Measurements from ENCODE around the gene MMAB.

MMAB gene

DNA sequence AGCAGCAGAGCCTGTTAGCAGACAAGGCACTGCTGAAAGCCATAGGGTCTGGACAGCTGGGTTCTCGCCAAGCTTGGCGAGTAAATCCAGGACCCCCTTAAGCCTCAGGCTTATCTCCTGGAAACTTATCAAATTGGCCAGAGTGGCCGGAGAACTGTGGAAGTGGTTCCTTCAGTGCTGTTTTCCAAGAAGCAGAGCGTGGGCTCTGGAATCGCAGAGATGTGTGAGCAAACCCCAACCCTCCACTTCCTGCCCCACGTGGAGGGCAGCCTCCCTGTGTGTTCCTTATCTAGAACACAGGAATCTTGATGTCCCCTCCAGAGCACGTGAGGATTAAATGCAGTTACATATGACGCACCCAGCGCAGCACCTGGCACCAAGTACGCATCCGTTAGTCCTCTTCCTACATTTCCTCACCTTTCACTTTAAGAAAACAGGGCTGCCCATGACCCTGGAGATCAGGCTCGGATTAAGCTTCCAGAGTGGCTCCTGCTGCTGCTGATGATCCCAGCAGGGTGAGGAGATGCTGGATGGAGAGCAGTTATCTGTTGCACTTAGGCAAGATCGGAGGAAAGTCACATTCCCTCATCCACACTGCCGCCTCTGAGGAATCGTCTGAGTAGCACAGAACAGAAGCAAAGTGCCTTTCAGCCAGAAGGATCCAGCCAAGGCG is 35.0 kb downstream of the MMAB start:
- no peak for DNase-seq (ENCODE audit: low read depth in 3 of 3)

DNA sequence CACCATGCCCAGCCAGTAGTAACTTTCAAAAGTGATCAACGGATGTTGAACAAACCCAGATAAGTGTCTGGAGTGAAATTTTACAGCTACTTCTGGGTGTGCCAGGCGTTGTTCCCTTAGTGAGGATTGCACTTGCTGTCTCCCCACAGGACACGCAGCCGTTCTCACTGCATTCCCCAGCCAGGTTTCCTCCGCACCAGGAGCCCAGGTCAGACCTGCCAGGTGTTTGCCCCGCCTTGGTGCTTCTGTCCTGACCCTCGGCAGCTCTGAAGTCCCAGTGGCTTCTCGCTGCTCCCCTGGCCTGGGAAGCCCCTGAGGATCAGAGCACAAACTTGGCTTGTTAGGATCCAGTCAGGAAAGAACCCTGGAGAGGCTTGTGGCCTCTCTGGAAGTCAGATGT is 36.2 kb downstream of the MMAB start:
- no peak for DNase-seq (ENCODE audit: low read depth in 3 of 3)

DNA sequence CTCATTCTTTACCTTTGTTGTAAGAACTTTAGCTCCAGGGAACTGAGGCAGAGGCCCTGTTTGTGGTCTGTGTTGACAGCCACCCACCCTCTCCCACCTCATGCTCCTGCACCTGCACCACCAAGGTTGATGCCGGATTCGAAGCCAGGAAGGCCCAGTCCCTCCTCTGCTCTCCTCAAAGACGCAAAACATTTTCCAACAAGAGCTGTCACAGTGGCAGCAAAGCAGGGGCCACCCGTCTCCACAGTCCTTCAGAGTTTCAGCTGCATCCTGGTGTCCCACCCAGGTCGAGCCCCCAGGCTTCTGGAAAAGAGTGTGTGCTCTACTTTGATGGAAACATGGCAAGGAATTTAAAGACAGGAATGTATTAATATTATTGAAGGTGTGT is 37.4 kb downstream of the MMAB start:
- DNase-seq (ENCODE audit: low read depth in 3 of 3), result no peak

DNA sequence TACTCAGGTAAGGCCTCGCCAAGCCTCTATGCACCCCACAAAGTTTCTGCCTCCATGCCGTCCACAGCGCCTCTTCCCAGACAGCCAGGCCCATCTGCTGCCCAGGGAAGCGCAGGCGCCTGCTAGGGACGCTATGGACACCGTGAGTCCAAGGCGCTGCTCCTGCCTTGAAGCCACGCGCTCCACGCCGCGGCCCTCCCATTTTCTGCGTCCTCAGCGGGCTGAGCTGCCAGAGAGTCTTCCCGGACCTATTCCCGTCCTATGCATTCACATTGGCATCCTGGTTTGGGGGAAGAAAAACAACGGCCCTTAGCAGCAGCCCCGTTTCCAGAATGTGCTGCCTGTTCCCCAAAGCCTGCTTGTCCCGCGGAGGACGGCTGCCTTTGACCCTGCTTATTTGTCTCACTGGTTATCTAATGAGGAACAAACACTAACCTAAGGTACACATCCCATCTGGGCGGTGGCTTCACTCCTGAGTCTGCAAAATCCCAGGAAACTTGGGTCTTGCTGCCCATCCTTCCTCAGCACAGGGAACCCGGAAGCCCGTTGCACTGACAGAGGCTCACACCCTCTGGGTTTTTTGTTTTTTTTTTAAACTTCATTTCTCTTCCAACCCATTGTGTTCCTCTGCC is 38.0 kb downstream of the MMAB start:
- DNase-seq (ENCODE audit: low read depth in 3 of 3), result no peak

DNA sequence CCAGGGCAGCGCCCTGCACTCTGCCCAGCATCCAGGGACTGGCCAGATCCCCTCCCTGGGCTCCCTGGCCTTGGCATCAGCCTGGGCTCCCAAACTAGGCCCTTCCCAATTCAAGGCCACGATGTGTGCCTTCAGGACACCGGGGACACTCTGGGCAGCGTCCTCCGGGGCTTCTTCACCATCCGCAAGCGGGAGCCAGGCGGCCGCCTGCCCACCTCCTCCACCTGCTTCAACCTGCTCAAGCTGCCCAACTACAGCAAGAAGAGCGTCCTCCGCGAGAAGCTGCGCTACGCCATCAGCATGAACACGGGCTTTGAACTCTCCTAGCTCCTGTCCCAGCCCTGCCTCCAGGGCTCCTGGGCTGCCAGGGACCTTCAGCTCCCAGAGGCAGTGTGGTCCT is 38.8 kb downstream of the MMAB start:
- DNase-seq (ENCODE audit: low read depth in 3 of 3), result no peak

DNA sequence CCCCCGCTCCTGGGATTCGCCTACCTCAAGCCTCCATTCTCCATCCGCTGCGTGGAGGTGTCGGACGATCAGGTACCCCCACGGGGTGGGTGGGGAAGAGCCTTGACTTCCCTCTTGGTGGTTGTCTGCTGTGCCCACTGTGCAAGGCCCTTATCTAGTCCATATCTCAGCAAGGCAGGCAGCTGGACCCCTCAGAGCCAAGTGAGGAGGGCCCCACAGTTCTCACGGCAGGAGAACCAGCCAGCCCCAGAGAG is 39.9 kb downstream of the MMAB start:
- DNase-seq (ENCODE audit: low read depth in 3 of 3), result no peak

DNA sequence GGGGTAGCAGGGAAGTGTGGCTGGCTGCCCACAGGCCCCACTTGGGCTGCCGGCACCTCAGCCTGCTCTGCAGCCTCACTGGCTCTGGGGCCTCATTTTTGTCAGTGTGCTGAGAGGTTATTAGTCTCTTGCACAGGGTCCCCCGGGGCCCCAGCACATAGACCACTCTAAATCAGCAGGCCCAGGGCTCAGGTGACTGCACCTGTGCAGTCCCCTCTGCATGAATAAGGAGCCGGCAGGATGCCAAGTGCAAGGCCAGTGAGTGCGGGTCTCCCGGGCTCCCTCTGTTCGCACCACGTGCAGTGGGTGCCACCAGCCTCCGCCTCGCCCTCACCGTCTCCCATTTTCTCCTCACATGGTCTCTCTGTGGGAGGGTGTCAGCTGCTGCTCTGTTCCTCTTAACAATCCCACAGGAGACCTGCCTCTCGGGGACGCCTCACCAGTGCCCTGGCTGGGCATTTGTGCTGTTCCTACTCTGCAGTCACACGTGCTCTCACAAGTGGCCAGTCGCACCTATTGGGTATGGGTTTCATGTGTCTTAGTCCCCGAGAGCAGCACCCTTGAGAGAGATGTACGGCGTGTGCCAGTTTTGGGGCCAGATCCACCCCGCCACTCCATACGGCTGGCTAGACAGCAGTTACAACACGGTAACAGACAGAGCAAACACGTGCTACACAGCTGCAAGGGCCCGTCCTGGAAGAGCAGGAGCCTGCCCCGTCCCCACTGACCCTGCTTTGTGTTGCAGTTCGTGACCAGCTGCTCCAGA is 40.4 kb downstream of the MMAB start:
- DNase-seq (ENCODE audit: low read depth in 3 of 3), result no peak

DNA sequence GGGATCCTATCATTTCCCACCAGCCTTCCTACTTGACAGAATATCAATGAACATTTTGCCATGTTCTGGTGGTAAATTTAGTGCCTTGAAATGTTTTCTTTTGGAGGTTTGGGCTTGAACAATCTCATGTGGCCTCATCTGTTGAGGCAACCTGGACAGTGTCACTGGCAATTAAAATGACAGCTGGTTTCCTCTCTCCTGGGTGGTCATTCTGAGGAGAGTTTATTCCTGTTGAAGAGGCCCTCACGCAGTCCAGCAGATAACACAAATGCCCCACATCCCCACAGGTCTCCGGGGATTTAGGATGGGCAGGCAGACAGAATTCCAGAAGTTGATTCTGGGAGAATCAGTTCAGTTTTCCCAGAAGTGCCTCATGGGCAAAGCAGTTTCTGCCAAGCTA is 41.9 kb downstream of the MMAB start:
- DNase-seq (ENCODE audit: low read depth in 3 of 3), result no peak

DNA sequence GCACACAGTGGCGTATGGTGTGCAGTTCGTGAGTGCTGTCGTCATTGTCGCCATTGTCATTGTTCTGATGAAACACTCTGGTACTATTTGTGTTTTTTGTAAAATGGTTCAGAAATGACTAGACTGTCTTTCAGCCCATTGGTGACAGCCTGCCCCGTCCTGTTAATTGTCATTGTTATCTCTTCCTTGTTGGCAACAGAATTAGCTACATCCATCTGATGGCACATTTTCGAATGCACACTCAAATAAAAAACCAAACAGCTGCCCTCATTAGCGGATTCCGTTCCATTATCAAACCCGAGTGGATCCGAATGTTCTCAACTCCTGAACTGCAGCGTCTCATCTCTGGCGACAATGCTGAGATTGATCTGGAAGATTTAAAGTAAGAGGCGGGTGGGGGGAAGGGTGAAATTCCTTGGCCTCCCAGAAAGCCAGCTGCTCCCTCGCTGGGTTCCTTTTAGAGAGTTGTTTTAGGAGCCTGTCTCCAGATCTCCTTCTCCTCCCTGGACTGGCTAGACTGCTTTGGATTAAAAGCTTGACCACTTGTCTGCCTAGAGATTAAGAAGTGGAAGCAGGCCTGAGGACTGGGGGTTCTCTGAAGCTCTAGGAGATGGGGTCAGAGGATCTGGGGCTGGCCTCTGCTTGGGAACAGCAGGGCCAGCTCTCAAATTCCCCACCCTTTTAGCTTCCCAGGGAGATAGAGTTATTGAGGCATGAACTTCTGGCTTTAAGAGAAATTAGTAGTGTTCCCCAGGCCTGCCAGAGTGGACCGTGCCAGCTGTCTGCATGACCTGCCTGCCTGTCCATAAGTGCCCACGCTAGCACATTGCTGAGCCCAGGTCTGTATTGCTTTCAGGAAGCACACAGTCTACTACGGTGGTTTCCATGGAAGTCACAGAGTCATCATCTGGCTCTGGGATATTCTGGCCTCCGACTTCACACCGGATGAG is 43.3 kb downstream of the MMAB start:
- DNase-seq (ENCODE audit: low read depth in 3 of 3), result no peak

DNA sequence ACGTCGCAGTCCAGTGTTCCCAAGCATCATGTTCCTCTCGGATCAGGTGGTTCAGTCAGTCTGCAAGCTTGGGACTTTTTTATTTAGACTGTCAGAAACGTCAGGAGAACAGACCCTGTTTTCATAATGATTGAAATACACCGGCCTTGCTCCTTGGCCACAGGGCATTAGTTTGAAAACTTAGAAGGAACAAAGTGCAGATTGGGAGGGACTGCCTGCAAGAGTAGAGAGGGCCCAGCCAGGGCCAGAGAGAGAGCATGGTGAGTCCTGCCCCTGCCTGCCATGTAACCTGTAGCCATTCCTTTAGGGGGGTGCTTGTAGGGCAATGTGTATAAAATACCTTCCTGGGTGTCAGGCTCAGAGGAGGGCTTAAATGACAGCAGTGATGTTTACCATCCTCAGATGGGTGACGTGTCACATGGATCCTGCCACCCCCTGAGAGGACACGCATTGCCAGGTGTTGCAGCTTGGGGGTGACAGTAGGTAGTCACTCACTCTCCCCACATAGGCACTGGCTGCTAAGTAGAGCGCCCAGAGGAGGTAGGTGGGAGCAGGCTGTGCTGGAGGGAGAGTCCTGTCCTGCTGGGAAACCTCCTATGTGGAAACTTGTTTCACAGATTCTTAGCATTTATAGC is 45.7 kb downstream of the MMAB start:
- no peak for DNase-seq (ENCODE audit: low read depth in 3 of 3)

DNA sequence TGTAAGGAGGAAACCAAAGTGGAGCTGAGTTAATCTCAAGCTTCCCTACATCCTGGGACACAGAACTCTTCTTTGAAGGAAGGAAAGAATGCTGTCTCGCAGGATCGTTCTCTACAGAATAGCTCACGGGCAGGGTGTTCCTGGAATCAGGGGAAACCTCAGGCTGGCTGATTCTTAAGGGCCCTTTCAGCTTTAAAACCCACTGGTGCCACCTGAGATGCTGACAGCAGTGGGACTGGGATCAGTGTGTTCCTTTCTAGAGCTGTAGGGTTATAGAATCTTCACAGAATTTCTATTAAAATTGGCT is 48.1 kb downstream of the MMAB start:
- no peak for DNase-seq (ENCODE audit: low read depth in 3 of 3)

DNA sequence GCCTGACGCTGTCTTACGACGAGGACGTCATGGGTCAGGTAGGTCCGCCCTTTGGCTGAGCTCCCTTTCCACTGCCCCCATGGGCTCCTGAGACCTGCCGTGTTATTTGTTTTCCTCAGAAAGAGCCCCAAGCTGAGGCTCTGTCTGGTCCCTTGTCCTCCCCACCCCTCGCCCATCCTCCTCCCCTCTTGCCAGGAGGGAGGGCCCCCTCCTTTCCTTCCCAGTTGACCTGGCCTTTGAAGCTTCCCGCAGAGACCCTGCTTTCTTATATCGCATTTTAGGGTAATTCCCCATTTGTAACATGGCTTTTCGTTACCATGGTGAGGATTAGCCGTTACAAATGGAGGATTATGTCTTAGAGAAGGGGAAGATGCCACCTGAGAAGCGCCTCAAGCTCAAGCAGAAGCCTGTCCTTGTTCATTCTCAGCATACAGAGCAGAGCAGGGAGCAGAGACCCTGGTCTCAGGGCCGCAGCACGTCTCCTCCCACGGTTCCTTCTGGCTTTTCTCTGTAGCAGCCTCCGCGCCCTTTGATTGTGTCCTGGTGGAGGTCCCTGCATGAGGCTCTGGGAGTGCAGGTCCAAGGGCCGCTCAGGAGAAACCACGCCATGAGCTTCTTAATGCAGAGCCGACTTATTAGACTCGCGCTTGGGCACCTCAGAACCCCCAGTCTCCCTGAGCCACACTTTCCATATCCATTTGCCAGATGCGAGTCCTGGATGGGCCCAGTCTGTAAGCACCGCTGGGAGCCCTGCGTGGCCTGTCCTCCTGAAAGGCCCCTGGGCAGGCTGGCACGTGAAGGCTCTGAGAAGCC is 48.6 kb downstream of the MMAB start:
- no peak for DNase-seq (ENCODE audit: low read depth in 3 of 3)

DNA sequence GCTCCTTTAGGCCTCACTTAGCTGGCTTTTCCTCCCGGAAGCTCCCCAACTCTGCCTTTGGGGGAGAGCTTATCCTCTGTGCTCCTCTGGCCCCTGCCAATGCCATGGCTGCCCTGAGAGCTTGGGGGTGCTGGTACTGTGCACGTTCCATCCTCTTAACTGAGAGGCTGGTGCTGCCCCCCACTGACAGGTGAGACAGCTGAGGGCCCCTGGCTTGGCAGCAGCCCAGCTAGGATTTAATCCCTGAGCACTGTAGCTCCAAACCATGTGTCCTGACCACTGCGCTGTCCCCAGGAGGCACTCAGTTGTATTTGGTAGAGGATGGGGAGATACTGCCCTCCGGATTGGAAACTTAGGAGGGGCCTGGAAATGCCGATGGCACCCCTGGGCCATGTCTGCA is 49.8 kb downstream of the MMAB start:
- no peak for DNase-seq (ENCODE audit: low read depth in 3 of 3)

DNA sequence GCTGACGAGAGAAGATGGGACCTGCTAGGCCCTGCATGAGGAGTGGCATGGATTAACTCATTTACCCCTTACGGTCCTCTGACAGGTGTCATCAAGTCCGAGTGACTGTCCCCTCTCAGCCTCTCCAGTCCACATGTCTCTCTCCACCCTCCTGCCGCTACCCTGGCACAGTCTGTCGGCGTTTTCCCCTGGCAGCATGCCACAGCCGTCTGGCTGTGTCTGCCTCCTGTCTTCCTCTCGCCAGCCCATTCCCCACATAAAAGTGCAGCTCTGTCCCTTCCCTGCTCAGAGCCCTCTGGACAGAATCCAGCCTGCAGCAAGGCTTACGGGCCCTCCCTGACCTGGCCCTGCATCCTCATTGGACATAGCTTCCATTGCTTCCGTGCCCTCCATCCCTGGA is 50.2 kb downstream of the MMAB start:
- no peak for DNase-seq (ENCODE audit: low read depth in 3 of 3)

DNA sequence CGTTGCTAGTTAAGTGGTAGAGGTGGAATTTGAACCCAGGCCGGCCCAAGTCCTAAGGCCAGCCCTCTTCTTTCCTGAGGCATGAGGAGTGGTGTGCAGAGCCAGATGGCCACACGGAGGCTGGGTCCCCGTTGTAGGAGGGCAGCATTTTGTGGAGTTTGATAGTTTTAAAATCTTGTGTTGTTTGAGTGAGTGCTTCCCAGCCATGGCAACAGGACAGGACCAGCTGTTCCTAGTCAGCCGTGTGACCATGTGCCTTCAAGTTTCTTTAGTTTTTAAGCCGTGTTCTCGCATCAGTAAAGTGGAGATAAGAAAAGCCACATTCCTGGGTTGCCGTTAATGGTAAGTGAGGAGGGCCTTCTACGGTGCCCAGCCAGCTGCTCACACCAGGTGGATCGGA is 51.5 kb downstream of the MMAB start:
- DNase-seq (ENCODE audit: low read depth in 3 of 3), result no peak

DNA sequence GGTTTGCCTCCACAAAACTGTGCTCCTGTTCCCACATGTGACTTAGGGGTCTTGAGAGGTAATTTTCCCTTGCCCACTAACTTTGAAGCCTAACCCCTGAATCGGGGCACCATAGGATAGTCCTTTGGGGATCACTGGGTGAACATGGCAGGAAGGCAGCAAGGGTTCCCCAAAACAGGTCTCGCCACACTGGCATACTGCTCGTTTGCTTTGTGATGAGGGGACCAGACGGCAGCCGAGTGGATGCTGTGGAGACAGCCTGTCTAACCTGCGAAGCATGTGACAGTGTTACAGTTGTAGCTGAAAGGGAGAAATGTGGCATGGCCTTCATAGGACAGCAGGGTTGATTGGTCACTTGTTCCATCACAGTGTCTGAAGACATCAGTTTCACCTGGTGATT is 53.5 kb downstream of the MMAB start:
- DNase-seq (ENCODE audit: low read depth in 3 of 3), result no peak

DNA sequence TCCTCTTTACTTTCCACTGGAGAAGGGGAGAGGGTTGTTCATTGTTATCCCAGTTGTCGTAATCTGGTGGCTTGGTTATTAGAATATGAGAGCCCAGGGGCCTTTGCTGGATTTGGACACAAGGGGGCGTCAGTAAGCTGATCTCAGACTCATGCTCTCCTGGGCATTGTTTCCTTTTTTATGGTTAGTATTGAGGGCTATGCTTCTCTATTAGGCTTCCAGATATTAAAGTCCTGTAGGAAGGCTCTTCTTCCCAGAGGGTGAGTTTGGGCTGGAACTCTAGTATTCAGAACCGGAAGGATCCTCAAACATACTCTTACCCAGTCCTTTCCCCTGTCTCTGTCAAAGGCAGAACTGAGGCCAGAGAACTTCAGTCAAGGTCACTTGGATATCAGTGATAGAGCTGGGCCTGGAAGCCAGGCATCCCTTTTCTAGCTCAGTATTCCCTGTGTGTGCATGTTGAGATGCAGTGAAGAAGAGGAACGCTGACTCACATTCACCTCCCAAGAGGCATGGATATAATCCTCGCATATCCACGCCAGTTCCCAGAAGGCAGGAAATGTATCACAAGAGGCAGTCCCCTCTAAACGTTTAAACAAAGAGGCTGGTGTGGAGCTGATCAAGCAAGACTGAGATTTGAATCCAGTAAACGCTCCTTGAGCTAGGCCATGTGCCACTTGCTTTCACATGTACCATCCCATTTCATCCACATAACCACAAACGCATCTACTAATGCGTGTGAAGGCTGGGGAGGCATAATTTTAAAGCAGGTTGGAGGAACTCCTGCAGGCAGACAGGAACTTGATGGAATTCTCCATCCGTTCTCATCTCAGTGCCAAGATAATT is 54.3 kb downstream of the MMAB start:
- DNase-seq (ENCODE audit: low read depth in 3 of 3), result peak; percentile 12 to 22 (median 17)

DNA sequence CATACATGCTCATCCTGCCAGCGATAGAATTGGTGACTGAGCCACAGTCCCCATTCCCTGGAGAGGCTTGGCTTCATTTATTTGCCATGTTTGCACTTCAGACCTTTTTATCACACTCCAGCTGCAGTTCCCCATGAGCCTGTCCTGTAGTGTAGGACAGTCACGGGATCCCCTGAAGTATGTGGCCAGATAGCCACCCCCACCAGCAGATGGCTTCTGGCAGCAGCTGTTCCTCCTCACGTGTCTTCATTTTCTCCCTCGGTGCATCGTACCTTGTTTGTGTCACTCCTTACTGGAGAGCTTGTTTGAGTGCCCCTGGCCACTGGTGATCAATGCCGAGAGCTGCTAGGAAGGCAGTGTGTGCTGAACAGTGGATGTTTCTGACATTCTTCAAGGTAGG is 55.7 kb downstream of the MMAB start:
- DNase-seq (ENCODE audit: low read depth in 3 of 3), result no peak

DNA sequence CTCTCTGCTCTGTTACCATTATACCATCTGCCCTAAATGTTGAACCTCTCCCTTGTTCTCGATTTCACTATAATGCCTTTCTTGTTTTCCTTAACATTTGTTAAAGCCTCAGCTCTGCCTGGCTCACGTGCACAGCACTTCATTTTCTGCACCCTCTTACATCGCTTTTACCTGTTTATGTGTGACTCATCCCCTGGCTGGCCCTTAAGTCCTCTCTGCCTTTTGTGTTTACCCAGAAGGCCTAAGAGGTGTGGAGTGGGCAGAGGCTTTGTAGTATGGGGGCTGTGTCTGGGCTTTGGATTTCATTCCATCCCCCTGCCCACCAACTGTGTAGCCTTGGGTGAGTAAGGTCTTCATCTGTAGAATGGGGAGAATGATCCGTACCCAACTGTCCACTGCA is 59.3 kb downstream of the MMAB start:
- no peak for DNase-seq (ENCODE audit: low read depth in 3 of 3)

DNA sequence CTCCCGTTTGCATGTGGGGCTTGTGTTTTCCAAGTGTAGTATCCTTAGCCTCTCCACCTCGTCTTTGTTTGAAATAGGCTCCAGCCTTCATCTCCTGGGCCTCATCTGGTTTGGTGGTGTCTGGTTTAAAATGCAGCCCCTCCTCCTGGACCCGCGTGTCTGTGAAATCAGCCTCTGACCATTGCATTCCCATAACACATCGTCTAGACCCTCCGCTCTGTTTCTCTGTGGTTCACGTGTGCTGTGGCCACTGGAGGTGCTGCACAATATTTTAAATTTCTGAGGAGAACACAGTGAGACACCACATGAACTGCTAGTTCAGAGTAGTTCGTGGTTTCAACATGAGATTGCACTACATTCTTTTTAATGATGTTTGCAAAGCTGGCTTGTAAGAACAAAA is 60.3 kb downstream of the MMAB start:
- DNase-seq (ENCODE audit: low read depth in 3 of 3), result no peak

Data from stimulated activated CD4-positive, alpha-beta T cell treated with anti-CD3 and anti-CD28 coated beads, TNF-alpha, amount 100 ng/mL, for 4 hours (primary cell).